Measurements from ENCODE around the gene ERLEC1.

Gene ERLEC1

DNA sequence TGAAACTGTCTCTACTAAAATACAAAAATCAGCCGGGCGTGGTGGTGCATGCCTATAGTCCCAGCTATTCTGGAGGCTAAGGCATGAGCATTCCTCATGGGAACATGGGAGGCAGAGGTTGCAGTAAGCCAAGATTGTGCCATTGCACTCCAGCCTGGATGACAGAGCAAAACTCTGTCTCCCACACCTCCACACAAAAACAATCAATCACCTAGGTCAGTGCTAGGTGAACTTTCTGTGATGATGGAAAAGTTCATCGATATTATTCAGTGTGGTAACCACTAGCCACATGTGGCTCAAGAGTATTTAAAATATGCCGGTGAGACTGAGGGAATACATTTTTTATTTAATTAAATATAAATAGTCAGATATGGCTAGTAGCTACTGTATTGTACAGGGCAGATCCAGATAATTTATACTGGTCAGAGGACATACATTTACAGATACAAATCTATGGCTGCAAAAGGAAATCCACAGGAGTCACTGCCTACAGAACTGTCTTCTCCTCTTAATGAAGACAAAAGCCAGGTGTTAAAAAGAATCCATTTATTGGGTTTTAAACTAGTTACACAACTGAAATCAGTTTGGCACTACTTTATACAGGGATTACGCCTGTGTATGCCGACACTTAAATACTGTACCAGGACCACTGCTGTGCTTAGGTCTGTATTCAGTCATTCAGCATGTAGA, 76.8 kb downstream of the ERLEC1 start:
- Mint-ChIP-seq H3K9me3 (no peaks in the 10 kb centered on the region), H3K4me1 (ENCODE audit: low read depth) (no peaks in the 10 kb centered on the region), H3K27me3 (no peaks in the 10 kb centered on the region), H3K36me3 (ENCODE audit: low read depth) (peaks cover 89% of the 10 kb centered on the region), H3K4me3 (no peak overlapping the region), H3K27ac (no peak overlapping the region)
- intact Hi-C loops (cut with micrococcal nuclease): no loop called here

GRCh38 chr2:53865264-53865663, 78.4 kb downstream of the ERLEC1 start:
- Mint-ChIP-seq H3K27me3 (no peaks in the 10 kb centered on the region), H3K27ac (no peak overlapping the region), H3K4me3 (no peak overlapping the region), H3K9me3 (no peaks in the 10 kb centered on the region), H3K36me3 (ENCODE audit: low read depth) (peaks cover 91% of the 10 kb centered on the region), H3K4me1 (ENCODE audit: low read depth) (no peaks in the 10 kb centered on the region)
- intact Hi-C loops (cut with micrococcal nuclease): no loop called here

GRCh38 chr2:53865962-53866361, 79.1 kb downstream of the ERLEC1 start:
- no peak overlapping the region for H3K27ac Mint-ChIP-seq
- no peaks in the 10 kb centered on the region for H3K4me1 Mint-ChIP-seq (ENCODE audit: low read depth)
- no peaks in the 10 kb centered on the region for H3K9me3 Mint-ChIP-seq
- no peak overlapping the region for H3K4me3 Mint-ChIP-seq
- H3K27me3 Mint-ChIP-seq: no peaks in the 10 kb centered on the region
- intact Hi-C loops (cut with micrococcal nuclease): no loop called here
- H3K36me3 Mint-ChIP-seq (ENCODE audit: low read depth): peaks cover 91% of the 10 kb centered on the region

GRCh38 chr2:53867169-53867568, 80.3 kb downstream of the ERLEC1 start:
- intact Hi-C loops (cut with micrococcal nuclease): no loop called here
- Mint-ChIP-seq H3K4me1 (ENCODE audit: low read depth) (no peaks in the 10 kb centered on the region), H3K27ac (no peak overlapping the region), H3K4me3 (no peak overlapping the region), H3K27me3 (no peaks in the 10 kb centered on the region), H3K36me3 (ENCODE audit: low read depth) (peaks cover 94% of the 10 kb centered on the region), H3K9me3 (no peaks in the 10 kb centered on the region)

DNA sequence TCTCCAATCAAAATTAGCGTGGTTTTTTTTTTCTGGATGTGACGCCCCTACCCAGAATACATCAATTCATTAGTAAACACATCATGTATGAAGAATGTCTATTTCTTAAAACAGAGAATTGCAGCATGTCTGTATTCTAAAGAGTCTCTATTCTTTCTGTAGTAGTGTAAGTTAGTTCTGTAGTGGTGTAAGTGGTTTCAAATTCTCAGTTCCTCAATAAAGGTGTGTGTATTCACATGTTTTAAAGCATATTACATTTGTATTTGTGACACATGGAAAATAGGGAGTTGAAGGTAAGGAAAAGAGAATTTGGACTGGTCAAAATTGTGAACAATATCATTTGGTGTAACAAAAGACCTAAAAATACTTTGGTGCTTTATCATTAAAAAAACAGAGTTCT, 80.9 kb downstream of the ERLEC1 start:
- no peaks in the 10 kb centered on the region for H3K4me1 Mint-ChIP-seq (ENCODE audit: low read depth)
- no peak overlapping the region for H3K27ac Mint-ChIP-seq
- no peak overlapping the region for H3K4me3 Mint-ChIP-seq
- H3K36me3 Mint-ChIP-seq (ENCODE audit: low read depth): peaks cover 95% of the 10 kb centered on the region
- H3K9me3 Mint-ChIP-seq: no peaks in the 10 kb centered on the region
- intact Hi-C loops (cut with micrococcal nuclease): no loop called here
- H3K27me3 Mint-ChIP-seq: no peaks in the 10 kb centered on the region

Data from dendritic cell treated with granulocyte-macrophage colony-stimulating factor and Interleukin-4, amounts not matched to agents 40 ng/mL and 50 ng/mL, for 4 days (primary cell).